ENCODE results near the gene ZNF197. TPM values are rescaled to one million over a fixed set of nuclear protein-coding genes. Genes with fewer than 3 reads are reported as not detected.
"Not testable (repeated sequence)": the region's sequence is repeated elsewhere in the genome, so short reads cannot be mapped to it uniquely, and the experiment has no call there.

The ZNF197 gene
- total and polyA plus RNA-seq, 2 experiments from 2014 or later = 7.1 to 17.5 TPM

DNA sequence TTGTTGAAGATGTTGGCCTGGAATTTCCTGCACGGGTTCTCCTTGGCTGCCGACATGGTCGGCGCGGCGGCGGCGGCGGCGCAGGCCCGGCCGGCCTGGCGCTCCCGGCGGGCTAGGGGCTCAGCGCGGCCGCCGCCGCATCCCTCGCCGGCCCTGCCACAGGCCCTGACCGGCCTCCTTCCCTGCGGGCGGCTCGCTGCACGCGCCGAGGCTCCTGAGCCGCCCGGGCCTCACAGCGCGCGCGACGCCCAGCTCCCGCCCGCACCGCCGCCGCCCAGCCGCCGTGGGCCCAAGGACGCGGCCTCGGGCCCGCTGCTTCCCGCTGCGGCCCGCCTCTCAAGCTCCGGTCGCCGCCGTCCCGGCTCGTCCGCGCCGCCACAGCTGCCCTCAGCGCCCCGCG, 43.9 kb upstream of the ZNF197 start:
- not testable (repeated sequence) for H3K4me3 ChIP-seq; H3K4me1 ChIP-seq (ENCODE audit: insufficient read depth); H3K36me3 ChIP-seq (replicated peaks; ENCODE audit: insufficient read depth, low read depth); H3K79me2 ChIP-seq; H2AFZ ChIP-seq; H3K4me2 ChIP-seq; H3K27me3 ChIP-seq; H3K9me2 ChIP-seq (replicated peaks; ENCODE audit: insufficient read depth); H3K27ac ChIP-seq; H3K9me3 ChIP-seq (ENCODE audit: low read depth); H4K20me1 ChIP-seq (ENCODE audit: insufficient read depth, poor library complexity, severe bottlenecking); DNase-seq (ENCODE audit: low spot score)
- WGBS (ENCODE audit: low lambda C conversion rate, missing lambda C conversion rate) = 97% methylated on average over 49 of the region's 62 CpGs

GRCh38 chr3:44584646-44585501, 40.0 kb upstream of the ZNF197 start, which contains the start of gene ZNF660:
Gene ZNF660, plus strand, starts transcription at chr3:44584964. Its CDS starts 9,230 bp downstream, at chr3:44594194.
- no peaks in the 10 kb centered on the region for H3K9me2 ChIP-seq (replicated peaks; ENCODE audit: insufficient read depth)
- peak within 1 kb of the TSS; percentile 68 for H2AFZ ChIP-seq
- H3K4me3 ChIP-seq = peak within 1 kb of the TSS; percentile 58
- H3K4me2 ChIP-seq = peak within 1 kb of the TSS; percentile 79
- under 1% methylated on average over 33 of the region's 41 CpGs for WGBS (ENCODE audit: low lambda C conversion rate, missing lambda C conversion rate)
- H3K79me2 ChIP-seq = peaks cover 17% of the 10 kb centered on the region
- TF ChIP-seq EZH2 (IDR thresholded peaks at IDR 0.05; ENCODE audit: borderline replicate concordance) (no peak), EZH2phosphoT487 (IDR thresholded peaks at IDR 0.05; ENCODE audit: low read depth, severe bottlenecking, unreplicated experiment) (no peak)
- TF ChIP-seq, protein P1, sequence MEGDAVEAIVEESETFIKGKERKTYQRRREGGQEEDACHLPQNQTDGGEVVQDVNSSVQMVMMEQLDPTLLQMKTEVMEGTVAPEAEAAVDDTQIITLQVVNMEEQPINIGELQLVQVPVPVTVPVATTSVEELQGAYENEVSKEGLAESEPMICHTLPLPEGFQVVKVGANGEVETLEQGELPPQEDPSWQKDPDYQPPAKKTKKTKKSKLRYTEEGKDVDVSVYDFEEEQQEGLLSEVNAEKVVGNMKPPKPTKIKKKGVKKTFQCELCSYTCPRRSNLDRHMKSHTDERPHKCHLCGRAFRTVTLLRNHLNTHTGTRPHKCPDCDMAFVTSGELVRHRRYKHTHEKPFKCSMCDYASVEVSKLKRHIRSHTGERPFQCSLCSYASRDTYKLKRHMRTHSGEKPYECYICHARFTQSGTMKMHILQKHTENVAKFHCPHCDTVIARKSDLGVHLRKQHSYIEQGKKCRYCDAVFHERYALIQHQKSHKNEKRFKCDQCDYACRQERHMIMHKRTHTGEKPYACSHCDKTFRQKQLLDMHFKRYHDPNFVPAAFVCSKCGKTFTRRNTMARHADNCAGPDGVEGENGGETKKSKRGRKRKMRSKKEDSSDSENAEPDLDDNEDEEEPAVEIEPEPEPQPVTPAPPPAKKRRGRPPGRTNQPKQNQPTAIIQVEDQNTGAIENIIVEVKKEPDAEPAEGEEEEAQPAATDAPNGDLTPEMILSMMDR (IDR thresholded peaks at IDR 0.05; ENCODE audit: poor library complexity) = no peak
- peak within 1 kb of the TSS; percentile 95 for H3K27ac ChIP-seq
- H3K36me3 ChIP-seq (replicated peaks; ENCODE audit: insufficient read depth, low read depth) = no peaks in the 10 kb centered on the region
- no peaks in the 10 kb centered on the region for H4K20me1 ChIP-seq (ENCODE audit: insufficient read depth, poor library complexity, severe bottlenecking)
- DNase-seq (ENCODE audit: low spot score) = peak; percentile 92
- H3K27me3 ChIP-seq = no peaks in the 10 kb centered on the region
- H3K4me1 ChIP-seq (ENCODE audit: insufficient read depth) = peaks cover 14% of the 10 kb centered on the region
- H3K9me3 ChIP-seq (ENCODE audit: low read depth) = no peaks in the 10 kb centered on the region

- no peak for DNase-seq (ENCODE audit: low spot score)
- H3K4me2 ChIP-seq = no peak overlapping the region
- H3K27ac ChIP-seq = no peak overlapping the region
- no peak overlapping the region for H3K4me3 ChIP-seq
- TF ChIP-seq, protein P1 (IDR thresholded peaks at IDR 0.05; ENCODE audit: poor library complexity) = no peak
- no peak for TF ChIP-seq EZH2phosphoT487 (IDR thresholded peaks at IDR 0.05; ENCODE audit: low read depth, severe bottlenecking, unreplicated experiment)
- TF ChIP-seq EZH2 (IDR thresholded peaks at IDR 0.05; ENCODE audit: borderline replicate concordance) = no peak
- no peaks in the 10 kb centered on the region for H3K27me3 ChIP-seq
- no peaks in the 10 kb centered on the region for H3K36me3 ChIP-seq (replicated peaks; ENCODE audit: insufficient read depth, low read depth)
- H3K9me2 ChIP-seq (replicated peaks; ENCODE audit: insufficient read depth) = no peaks in the 10 kb centered on the region
- peaks cover 30% of the 10 kb centered on the region for H3K9me3 ChIP-seq (ENCODE audit: low read depth)
- 85% methylated on average over 1 of the region's 1 CpG for WGBS (ENCODE audit: low lambda C conversion rate, missing lambda C conversion rate)
- H3K4me1 ChIP-seq (ENCODE audit: insufficient read depth) = no peaks in the 10 kb centered on the region
- H4K20me1 ChIP-seq (ENCODE audit: insufficient read depth, poor library complexity, severe bottlenecking) = no peaks in the 10 kb centered on the region
- no peak overlapping the region for H2AFZ ChIP-seq
- H3K79me2 ChIP-seq = peaks cover 3% of the 10 kb centered on the region
Measured at GRCh38 chr3:44596621-44597020, 28.2 kb upstream of the ZNF197 start.

- peaks cover 5% of the 10 kb centered on the region for H3K9me3 ChIP-seq (ENCODE audit: low read depth)
- TF ChIP-seq, protein P1 (IDR thresholded peaks at IDR 0.05; ENCODE audit: poor library complexity) = no peak
- TF ChIP-seq EZH2phosphoT487 (IDR thresholded peaks at IDR 0.05; ENCODE audit: low read depth, severe bottlenecking, unreplicated experiment) = no peak
- no peak for TF ChIP-seq EZH2 (IDR thresholded peaks at IDR 0.05; ENCODE audit: borderline replicate concordance)
- no peaks in the 10 kb centered on the region for H3K27me3 ChIP-seq
- H3K9me2 ChIP-seq (replicated peaks; ENCODE audit: insufficient read depth) = no peaks in the 10 kb centered on the region
- no peak overlapping the region for H3K27ac ChIP-seq
- H3K4me1 ChIP-seq (ENCODE audit: insufficient read depth) = no peaks in the 10 kb centered on the region
- H3K36me3 ChIP-seq (replicated peaks; ENCODE audit: insufficient read depth, low read depth) = no peaks in the 10 kb centered on the region
- no peak overlapping the region for H3K4me2 ChIP-seq
- no peak overlapping the region for H2AFZ ChIP-seq
- H3K4me3 ChIP-seq = no peak overlapping the region
- no peaks in the 10 kb centered on the region for H4K20me1 ChIP-seq (ENCODE audit: insufficient read depth, poor library complexity, severe bottlenecking)
- 100% methylated on average over 2 of the region's 2 CpGs for WGBS (ENCODE audit: low lambda C conversion rate, missing lambda C conversion rate)
- peaks cover 3% of the 10 kb centered on the region for H3K79me2 ChIP-seq
- no peak for DNase-seq (ENCODE audit: low spot score)
Measured at GRCh38 chr3:44601749-44602148, 23.1 kb upstream of the ZNF197 start.
